Stimulated activated CD8-positive, alpha-beta memory T cell treated with anti-CD3 and anti-CD28 coated beads, Interleukin-15, amount 100 ng/mL, for 1 hour (primary cell): ENCODE results near the gene LAMA2.

Experiments
- DNase-seq: peaks from one replicate; pipeline ENCODE4 v3.0.0-alpha.2; 2020; ENCODE audit warnings: low read depth

LAMA2 gene

GRCh38 chr6:129523816-129524215 lies 640.9 kb downstream of the LAMA2 start:
- DNase-seq = no peak

DNA sequence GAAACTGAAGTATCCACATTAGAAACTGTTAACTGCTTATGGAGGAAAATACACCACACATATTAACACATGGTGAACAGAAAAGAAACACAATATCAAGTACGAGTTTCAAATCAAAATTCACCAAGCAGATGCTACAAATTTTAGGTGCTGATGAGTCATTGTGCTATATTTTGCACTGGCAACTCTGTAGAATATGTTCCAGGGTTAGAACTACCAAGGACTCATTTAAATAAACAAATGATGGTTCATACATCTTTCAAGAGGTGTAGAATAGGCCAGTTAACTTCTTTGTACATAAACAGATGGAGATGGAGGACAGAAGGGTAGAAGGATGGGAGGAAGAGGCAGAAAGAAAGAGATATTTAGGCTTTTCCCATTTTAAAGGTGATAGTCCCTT lies 642.1 kb downstream of the LAMA2 start:
- no peak for DNase-seq

- DNase-seq = no peak
These were observed 652.0 kb downstream of the LAMA2 start for GRCh38 chr6:129534926-129535325.

GRCh38 chr6:129536271-129536670 lies 653.3 kb downstream of the LAMA2 start:
- no peak for DNase-seq

GRCh38 chr6:129539032-129539431 lies 656.1 kb downstream of the LAMA2 start:
- DNase-seq = no peak

DNA sequence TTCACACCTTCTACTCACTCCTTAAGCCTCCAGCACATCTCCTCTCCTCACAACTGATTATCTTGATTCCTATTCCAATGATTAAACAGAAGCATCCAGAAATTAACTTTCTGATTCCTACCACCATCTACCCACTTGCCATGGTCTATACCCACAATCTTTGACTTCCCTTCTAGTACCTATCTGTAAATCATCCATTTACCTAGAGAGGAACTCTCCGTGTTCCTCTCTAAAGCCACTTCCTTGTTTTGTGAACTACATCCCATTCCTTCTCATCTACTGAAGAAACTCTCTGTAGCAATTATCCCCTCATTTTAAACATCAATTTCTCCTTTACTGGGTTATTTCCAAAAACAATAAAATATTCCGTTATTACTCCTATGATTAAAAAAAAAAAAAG lies 659.8 kb downstream of the LAMA2 start:
- no peak for DNase-seq

GRCh38 chr6:129543981-129544380 lies 661.0 kb downstream of the LAMA2 start:
- no peak for DNase-seq

DNA sequence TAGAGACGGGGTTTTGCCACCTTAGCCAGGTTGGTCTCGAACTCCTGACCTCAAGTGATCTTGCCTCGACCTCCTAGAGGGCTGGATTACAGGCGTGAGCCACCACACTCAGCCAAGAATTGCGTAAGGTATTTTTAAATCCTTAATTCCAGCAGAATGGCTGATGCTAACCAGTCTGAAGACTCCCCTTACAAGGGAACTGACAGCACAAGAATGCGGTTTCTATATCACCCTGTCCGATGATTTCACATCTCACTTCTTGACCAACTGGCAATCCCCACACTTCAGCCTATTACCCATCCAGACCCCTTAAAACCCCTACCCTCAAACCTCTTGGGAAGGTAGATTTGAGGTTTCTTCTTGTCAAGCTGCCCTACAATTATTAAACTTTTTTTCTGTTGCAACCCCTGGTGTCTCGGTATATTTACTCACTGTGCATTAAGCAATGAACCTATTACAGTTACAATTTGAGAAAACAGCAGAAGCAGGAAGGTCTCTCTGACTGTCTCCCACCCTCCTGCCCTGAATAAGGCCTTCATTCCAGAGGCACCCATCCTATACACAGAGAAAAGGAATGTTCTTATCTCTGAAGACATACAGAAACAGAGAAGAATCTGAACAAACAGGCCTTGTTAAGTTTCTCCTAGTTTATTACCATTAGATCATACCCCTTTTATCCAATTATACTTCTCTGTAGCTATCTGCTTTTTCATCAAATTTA lies 662.1 kb downstream of the LAMA2 start:
- DNase-seq = no peak

DNA sequence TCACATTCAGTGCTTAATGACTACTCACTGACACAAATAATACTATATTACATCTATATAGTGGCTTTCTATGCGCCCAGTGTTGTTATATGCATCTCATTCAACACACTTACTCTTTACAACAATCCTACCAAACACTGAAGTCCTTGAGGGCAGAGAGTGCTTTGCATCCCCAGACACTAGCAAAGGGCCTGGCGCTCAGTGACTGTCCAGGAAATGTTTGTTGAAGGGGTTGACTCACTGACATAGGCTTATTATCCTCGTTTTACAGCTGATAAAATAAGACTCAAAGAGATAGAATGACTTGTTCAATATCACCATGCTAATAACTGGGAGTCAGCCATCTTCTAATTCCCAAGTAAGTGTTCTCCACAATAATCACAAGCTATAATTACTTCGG lies 663.8 kb downstream of the LAMA2 start:
- DNase-seq = no peak

DNA sequence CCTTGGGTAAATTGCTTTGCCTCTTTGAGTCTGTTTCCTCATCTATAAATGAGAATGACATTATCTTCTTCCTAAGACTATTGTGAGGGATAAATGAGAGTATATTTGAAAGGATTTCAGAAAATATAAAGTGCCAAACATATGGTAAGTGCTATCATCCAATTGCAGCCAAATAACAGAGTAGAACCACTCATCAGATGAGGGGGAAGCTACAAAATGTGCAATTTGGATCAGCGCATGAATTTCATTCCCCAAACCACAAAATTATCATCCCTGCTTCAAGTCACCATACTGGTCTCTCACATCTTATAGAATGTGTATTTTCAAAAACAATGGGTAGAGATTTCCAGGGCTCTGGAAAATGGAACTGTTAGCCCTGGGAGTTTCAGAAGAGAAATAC lies 668.5 kb downstream of the LAMA2 start:
- no peak for DNase-seq

DNA sequence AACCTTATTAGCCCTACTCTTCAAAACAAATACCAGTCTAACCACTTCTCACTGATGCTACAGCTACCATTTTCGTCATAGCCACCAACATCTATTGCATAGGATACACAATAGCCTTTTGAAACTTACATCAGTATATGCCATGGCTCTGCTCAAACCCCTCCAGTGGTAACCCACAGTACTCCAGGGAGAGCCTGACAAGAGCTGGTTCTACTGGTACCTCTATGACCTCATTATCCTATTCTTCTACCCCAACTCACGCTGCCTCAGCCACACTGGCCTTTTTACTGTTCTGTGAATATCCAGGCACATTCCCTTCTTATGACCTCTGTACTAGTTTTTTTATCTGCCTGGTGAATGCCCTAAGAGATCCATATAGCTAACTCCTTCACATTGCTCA lies 669.5 kb downstream of the LAMA2 start:
- no peak for DNase-seq

DNA sequence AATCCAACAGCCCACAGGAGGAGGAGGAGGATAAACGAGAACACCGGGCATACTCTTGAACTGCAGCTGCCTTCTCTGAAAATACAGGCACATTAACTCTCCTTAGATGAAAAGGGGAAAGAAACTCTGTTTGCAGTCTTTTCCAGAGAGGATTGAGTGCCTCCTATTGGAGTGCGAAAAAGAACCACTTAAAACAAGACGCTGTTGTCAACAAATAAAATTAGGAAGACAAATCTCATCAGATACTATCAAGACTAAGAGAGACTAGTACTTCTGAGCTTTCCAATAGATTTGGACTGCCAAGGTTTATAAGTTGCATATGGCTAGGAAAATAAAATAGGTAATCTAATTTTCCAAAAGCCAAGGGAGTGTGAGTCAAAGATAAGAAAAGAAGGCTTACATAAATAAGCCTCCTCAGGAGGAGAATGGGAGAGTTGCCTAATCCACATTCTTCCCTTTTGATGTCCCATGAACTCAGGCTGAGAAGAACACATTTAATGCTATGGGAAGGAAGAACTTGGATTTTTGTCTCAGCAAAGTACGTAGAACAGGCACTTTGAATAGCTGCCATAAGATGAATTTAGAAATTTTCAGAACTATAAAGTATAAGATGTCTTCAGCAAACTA lies 672.4 kb downstream of the LAMA2 start:
- no peak for DNase-seq

- DNase-seq = no peak
These were observed 675.3 kb downstream of the LAMA2 start for GRCh38 chr6:129558248-129558647.

DNA sequence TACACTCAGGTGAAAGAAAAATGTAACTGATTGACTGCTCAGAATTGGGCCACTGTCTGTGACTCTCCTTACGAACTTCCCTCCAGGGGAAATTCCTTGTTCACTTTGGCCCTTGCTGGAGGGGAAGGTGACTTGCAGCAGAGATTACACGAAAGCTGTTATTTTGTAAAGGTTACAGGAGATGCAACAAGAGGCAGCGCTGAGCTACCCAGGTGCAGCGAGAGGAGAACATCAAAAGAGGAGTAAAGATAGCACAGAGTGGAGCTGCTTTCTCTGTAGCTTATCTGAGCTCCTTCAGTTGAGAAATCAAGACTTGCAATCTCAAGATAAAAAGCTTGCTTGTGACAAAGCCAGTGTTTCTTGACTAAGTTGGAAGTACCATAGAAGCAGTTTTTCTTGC lies 682.4 kb downstream of the LAMA2 start:
- DNase-seq = no peak

DNA sequence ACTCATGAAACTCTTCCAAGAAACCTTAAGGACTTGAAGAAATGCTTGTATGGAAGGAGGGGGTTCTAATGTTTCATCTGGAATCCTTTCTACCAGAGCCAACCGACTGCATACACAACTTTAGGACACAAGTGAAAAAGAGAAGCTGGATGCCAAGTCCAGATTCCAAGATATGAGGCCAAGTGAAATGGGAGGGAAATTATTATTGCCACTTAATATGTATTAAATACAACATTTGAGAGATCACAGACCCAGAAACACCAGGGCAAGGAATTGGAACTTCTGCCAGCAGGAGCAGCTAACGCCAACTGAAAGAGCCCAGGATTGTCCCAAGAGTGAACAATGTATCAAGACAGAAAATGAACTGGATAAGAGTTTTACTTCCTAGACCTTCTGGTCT lies 682.9 kb downstream of the LAMA2 start:
- DNase-seq = no peak
